ENCODE results near the gene SMG9.
A peak's percentile ranks its signal among the peaks of the same experiment; 100 is the strongest.

The SMG9 gene

GRCh38 chr19:43759515-43759914 is 4.8 kb upstream of the SMG9 start:
- Histone ChIP-seq H3K27ac (peak overlapping the region in 8 of 11 experiments; percentile 21 to 98 (median 52); a peak in 14 of 22 replicates), H3K36me3 (peaks cover 0 to 7% (median 0%) of the 10 kb centered on the region in 11 experiments; a peak in 3 of 22 replicates), H4K20me1 (no peaks in the 10 kb centered on the region), H3K9ac (0 out of 22 replicates have a peak overlapping the region, but pooled peaks of 1 of the 11 experiments have one; percentile 17), H3K4me2 (peak overlapping the region in 9 of 11 experiments; percentile 27 to 99 (median 47); a peak in 14 of 22 replicates), H3K9me3 (replicated peaks in 1 of 11) (no peaks in the 10 kb centered on the region), H3K27me3 (no peaks in the 10 kb centered on the region), H3K4me3 (no peak overlapping the region), H3K4me1 (peaks cover 50 to 89% (median 69%) of the 10 kb centered on the region in 10 experiments)
- no peak for TF ChIP-seq Cebpa-rat (IDR thresholded peaks at IDR 0.05)

- no peaks in the 10 kb centered on the region for H3K27me3 ChIP-seq
- H3K36me3 ChIP-seq: peaks cover 16 to 30% (median 23%) of the 10 kb centered on the region in 11 experiments
- peak overlapping the region; percentile 92 to 100 (median 97) for H3K4me2 ChIP-seq
- H3K4me1 ChIP-seq: peaks cover 52 to 81% (median 69%) of the 10 kb centered on the region in 10 experiments
- peak overlapping the region; percentile 93 to 99 (median 96) for H3K9ac ChIP-seq
- peak overlapping the region; percentile 86 to 99 (median 97); a peak in 21 of 22 replicates for H3K27ac ChIP-seq
- peaks cover 0 to 31% (median 0%) of the 10 kb centered on the region in 11 experiments; a peak in 4 of 22 replicates for H4K20me1 ChIP-seq
- H3K4me3 ChIP-seq: peak overlapping the region; percentile 69 to 87 (median 80)
- H3K9me3 ChIP-seq (replicated peaks in 1 of 11): no peaks in the 10 kb centered on the region
- TF ChIP-seq Cebpa-rat (IDR thresholded peaks at IDR 0.05): no peak
These were observed 567 bp upstream of the SMG9 start for GRCh38 chr19:43755256-43755801.

DNA sequence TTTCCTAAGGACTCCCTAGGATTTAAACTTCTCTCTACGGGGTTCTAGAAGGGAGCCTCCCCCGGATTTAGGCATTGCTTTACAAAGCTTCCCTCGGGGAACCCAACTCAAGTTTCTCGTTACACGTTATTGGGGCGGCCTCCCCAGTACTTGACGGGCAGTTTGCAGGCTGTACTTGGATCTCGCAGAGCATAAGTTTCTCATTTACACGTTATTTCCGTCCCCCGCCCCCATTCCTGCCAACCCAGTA is 584 bp downstream of the SMG9 start:
- Histone ChIP-seq H3K9ac (peak overlapping the region; percentile 93 to 99 (median 96)), H3K9me3 (replicated peaks in 1 of 11) (no peaks in the 10 kb centered on the region), H3K27me3 (no peaks in the 10 kb centered on the region), H3K36me3 (peaks cover 28 to 42% (median 35%) of the 10 kb centered on the region in 11 experiments), H3K27ac (peak overlapping the region; percentile 86 to 99 (median 97)), H4K20me1 (peaks cover 0 to 42% (median 0%) of the 10 kb centered on the region in 11 experiments; a peak in 5 of 22 replicates), H3K4me3 (peak overlapping the region; percentile 69 to 87 (median 80)), H3K4me2 (peak overlapping the region; percentile 92 to 100 (median 97)), H3K4me1 (peaks cover 47 to 81% (median 65%) of the 10 kb centered on the region in 10 experiments)
- TF ChIP-seq Cebpa-rat (IDR thresholded peaks at IDR 0.05): no peak

DNA sequence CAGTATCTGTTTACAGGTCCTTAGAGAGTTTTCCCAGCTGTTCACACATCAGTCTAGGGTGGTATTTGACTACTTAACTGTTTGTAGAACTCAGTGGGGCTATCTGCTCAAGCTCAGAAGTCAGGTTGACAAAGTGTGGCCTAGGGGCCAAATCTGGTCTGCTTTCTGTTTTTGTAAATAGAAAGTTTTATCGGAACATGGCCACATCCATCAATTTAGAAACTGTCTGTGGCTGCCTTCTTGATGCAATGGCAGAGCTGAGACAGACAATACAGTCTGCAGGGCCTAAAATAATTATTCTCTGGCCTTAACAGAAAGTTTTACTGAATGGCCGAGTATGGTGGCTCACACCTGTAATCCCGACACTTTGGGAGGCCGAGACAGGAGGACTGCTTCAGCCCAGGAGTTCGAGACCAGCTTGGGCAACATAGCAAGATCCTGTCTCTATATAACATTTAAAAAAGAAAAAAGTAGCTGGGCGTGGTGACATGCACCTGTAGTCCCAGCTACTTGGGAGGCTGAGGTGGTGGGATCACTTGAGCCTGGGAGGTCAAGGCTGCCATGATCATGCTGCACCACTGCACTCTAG is 2.4 kb downstream of the SMG9 start:
- Histone ChIP-seq H3K4me2 (peak overlapping the region; percentile 92 to 100 (median 97); a peak in 20 of 22 replicates), H3K9me3 (replicated peaks in 1 of 11) (no peaks in the 10 kb centered on the region), H4K20me1 (peaks cover 0 to 46% (median 5%) of the 10 kb centered on the region in 11 experiments; a peak in 5 of 22 replicates), H3K27me3 (no peaks in the 10 kb centered on the region), H3K27ac (peak overlapping the region in 7 of 11 experiments; percentile 86 to 98 (median 97); a peak in 7 of 22 replicates), H3K9ac (peak overlapping the region in 8 of 11 experiments; percentile 93 to 99 (median 95); a peak in 10 of 22 replicates), H3K4me3 (peak overlapping the region in 2 of 10 experiments; percentile 77 to 81; a peak in 4 of 20 replicates), H3K36me3 (peaks cover 46 to 60% (median 53%) of the 10 kb centered on the region in 11 experiments), H3K4me1 (peaks cover 44 to 81% (median 65%) of the 10 kb centered on the region in 10 experiments)
- no peak for TF ChIP-seq Cebpa-rat (IDR thresholded peaks at IDR 0.05)

DNA sequence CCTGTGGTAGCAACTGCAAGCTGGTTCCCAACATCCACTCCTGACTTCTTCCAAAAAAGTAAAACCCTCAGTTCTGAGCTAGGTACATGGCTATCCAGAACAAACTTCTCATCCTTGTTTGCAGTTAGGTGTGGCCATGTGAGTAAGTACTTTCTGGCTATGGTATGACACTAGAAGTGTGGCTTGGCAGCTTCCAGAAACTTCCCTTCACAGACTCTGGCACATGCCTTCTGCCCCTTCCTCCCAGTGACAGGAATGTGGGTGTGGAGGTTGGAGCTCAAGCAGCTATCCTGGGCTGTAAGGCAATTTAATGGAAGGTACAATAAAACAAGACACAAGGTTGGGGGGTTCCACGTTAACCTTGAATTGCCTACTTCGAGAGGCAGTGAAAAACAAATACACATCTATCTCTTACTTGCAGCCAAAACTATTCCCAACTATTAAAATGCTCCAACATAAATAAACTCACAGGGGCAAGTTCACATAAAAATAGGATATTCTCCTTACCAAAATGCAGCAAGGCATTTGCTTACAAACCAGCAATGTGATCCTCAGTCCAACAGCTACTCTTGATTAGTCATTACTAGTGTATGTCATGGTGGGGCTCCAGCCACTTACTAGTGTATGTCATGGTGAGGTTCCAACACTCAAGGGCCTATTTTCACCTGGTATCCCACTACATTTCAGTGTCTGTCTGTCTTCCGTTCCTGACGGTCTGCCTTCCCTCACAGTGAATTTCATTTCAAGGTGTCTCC is 3.1 kb downstream of the SMG9 start:
- Histone ChIP-seq H4K20me1 (peaks cover 0 to 46% (median 5%) of the 10 kb centered on the region in 11 experiments; a peak in 5 of 22 replicates), H3K36me3 (peaks cover 53 to 67% (median 60%) of the 10 kb centered on the region in 11 experiments), H3K27me3 (no peaks in the 10 kb centered on the region), H3K4me1 (peaks cover 43 to 81% (median 59%) of the 10 kb centered on the region in 10 experiments), H3K9ac (no peak overlapping the region), H3K4me3 (no peak overlapping the region), H3K27ac (peak overlapping the region in 2 of 11 experiments; percentile 94 to 98; a peak in 2 of 22 replicates), H3K9me3 (replicated peaks in 1 of 11) (no peaks in the 10 kb centered on the region), H3K4me2 (peak overlapping the region in 7 of 11 experiments; percentile 93 to 100 (median 96); a peak in 9 of 22 replicates)
- TF ChIP-seq Cebpa-rat (IDR thresholded peaks at IDR 0.05): no peak

GRCh38 chr19:43749898-43750297 is 4.9 kb downstream of the SMG9 start:
- Histone ChIP-seq H3K4me1 (peaks cover 33 to 88% (median 54%) of the 10 kb centered on the region in 10 experiments), H3K27me3 (no peaks in the 10 kb centered on the region), H3K27ac (peak overlapping the region in 3 of 11 experiments; percentile 2 to 20 (median 14); a peak in 4 of 22 replicates), H3K9ac (peak overlapping the region in 5 of 11 experiments; percentile 6 to 39 (median 24); a peak in 3 of 22 replicates), H3K4me3 (no peak overlapping the region), H3K9me3 (replicated peaks in 1 of 11) (no peaks in the 10 kb centered on the region), H3K4me2 (peak overlapping the region in 2 of 11 experiments; percentile 48 to 70; a peak in 5 of 22 replicates), H3K36me3 (peaks cover 66 to 79% (median 74%) of the 10 kb centered on the region in 11 experiments), H4K20me1 (peaks cover 0 to 46% (median 5%) of the 10 kb centered on the region in 11 experiments; a peak in 5 of 22 replicates)
- no peak for TF ChIP-seq Cebpa-rat (IDR thresholded peaks at IDR 0.05)

- H3K27me3 ChIP-seq: no peaks in the 10 kb centered on the region
- H3K9me3 ChIP-seq (replicated peaks in 1 of 11): no peaks in the 10 kb centered on the region
- peaks cover 0 to 46% (median 5%) of the 10 kb centered on the region in 11 experiments; a peak in 5 of 22 replicates for H4K20me1 ChIP-seq
- H3K4me1 ChIP-seq: peaks cover 33 to 96% (median 61%) of the 10 kb centered on the region in 10 experiments
- H3K4me3 ChIP-seq: no peak overlapping the region
- H3K36me3 ChIP-seq: peaks cover 66 to 86% (median 82%) of the 10 kb centered on the region in 11 experiments
- TF ChIP-seq Cebpa-rat (IDR thresholded peaks at IDR 0.05): no peak
- peak overlapping the region in 4 of 11 experiments; percentile 2 to 26 (median 14); a peak in 3 of 22 replicates for H3K27ac ChIP-seq
- H3K4me2 ChIP-seq: peak overlapping the region in 5 of 11 experiments; percentile 48 to 70 (median 61); a peak in 7 of 22 replicates
- peak overlapping the region in 3 of 11 experiments; percentile 14 to 39 (median 35); a peak in 4 of 22 replicates for H3K9ac ChIP-seq
These were observed 5.6 kb downstream of the SMG9 start for GRCh38 chr19:43749152-43749551.

- peak overlapping the region in 10 of 11 experiments; percentile 16 to 70 (median 48); a peak in 18 of 22 replicates for H3K4me2 ChIP-seq
- H3K4me1 ChIP-seq: peaks cover 29 to 99% (median 59%) of the 10 kb centered on the region in 10 experiments
- TF ChIP-seq Cebpa-rat (IDR thresholded peaks at IDR 0.05): no peak
- H3K4me3 ChIP-seq: no peak overlapping the region
- H3K9ac ChIP-seq: peak overlapping the region in 8 of 11 experiments; percentile 10 to 58 (median 34); a peak in 8 of 22 replicates
- H3K36me3 ChIP-seq: peaks cover 71 to 91% (median 86%) of the 10 kb centered on the region in 11 experiments
- no peaks in the 10 kb centered on the region for H3K27me3 ChIP-seq
- no peaks in the 10 kb centered on the region for H3K9me3 ChIP-seq (replicated peaks in 1 of 11)
- peak overlapping the region in 8 of 11 experiments; percentile 12 to 38 (median 29); a peak in 7 of 22 replicates for H3K27ac ChIP-seq
- H4K20me1 ChIP-seq: peaks cover 0 to 44% (median 5%) of the 10 kb centered on the region in 11 experiments; a peak in 5 of 22 replicates
These were observed 6.1 kb downstream of the SMG9 start for GRCh38 chr19:43748685-43749084.

Data from BLaER1 treated with 17β-estradiol and CSF1 and Interleukin-3, amounts not matched to agents 10 nM and 100 nM (cell line).